Measurements from ENCODE around the gene ZBTB46.

Gene ZBTB46

DNA sequence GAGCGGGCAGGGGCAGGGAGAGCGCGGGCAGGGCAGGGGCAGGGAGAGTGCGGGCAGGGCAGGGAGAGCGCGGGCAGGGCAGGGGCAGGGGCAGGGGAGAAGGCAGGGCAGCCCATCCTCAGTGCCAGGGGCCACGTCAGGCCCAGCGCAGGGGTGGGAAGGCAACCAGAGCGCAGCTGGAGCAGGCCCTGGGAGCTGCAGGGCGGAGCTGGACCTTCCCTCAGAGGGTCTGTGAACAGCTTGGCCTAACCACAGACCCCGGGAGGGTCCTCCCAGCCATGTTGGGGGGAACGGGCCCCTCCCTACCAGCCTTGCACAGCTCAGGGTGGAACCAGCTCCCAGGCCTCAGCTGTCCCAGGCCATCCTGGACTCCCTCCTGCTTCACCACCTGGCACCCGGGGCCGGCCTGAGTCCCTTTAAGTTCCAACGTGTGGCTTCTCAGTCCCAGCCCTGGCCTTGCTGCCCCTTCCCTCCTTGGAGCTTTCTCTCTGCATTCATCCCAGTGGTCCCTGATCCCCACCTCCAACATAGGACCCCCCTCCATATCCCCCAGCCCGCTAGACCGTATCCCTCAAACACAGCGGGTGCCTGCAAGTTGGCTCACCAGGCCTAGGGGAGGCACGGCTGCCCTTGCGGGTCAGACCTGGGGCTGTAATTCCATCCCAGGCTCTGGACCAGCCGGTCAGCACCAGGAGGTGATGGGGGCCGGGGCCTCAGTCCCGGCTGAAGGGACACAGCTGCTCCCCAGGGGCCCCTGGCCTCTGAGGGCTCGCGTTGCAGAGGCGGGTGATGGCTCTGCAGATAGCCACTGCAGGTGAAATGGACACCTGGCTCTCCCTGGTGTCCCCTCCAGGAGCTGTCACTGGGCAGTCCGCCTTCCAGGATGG lies 5.6 kb upstream of the ZBTB46 start:
- DNase-seq: peak in 1 of 2 experiments; percentile 17

DNA sequence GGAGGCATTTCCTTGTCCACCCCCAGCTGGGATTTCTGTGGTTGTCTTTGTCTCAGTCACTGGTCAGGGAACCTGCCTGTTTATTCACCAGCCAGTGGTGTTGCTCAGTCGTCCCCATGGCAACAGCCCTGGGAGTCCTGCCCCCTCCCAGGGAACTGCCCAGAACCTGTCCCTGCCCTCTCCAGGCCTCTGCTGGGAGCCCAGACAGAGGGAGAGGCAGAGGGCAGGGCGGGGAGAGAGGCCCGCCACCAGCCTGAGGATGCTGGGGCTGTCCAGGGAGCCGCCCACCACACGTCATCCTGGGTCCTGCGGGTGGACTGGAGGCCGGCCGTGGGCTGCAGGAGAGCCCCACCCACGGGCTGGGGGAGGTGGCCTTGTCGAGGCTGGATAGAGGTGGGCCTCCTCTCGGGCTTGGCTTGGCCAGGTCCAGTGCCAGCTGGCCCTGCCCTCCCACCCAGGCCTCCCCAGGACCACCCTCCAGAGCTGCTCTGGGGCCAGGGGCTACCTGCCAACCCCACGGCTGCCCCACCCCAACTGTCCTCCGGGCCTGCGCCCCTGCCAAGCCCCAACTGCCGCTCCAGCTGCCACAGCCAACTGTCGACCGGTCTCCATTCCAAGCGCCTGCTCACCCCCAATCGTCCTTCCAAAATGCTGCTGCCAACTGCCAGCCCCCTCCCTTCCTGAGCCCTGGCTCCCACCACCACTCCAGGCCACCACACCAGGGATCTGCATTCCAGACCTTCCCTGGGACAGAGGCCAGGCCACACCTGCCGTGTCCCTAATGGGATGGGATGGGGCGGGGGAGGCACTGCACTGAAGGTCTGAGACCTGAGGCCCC lies 4.2 kb upstream of the ZBTB46 start:
- DNase-seq: no peak

DNA sequence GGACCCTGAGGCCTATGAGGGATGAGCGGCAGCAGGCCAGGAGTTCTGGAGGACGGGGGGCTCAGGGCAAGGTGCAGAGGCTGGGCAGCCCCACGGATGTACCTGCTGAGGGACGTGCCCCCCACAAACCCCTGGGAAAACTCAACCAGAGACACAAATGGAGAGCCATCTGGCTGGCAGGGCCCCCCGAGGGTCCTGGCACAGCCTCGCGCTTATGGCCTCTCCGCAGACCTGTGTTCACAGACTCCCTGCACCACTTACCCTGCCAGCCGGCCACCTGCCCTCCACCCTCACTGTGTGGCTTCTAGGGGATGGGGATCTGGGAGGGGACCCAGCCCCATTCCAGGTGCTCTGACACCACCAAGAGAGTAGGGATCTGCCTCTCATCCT lies 3.4 kb upstream of the ZBTB46 start:
- no peak for DNase-seq

DNA sequence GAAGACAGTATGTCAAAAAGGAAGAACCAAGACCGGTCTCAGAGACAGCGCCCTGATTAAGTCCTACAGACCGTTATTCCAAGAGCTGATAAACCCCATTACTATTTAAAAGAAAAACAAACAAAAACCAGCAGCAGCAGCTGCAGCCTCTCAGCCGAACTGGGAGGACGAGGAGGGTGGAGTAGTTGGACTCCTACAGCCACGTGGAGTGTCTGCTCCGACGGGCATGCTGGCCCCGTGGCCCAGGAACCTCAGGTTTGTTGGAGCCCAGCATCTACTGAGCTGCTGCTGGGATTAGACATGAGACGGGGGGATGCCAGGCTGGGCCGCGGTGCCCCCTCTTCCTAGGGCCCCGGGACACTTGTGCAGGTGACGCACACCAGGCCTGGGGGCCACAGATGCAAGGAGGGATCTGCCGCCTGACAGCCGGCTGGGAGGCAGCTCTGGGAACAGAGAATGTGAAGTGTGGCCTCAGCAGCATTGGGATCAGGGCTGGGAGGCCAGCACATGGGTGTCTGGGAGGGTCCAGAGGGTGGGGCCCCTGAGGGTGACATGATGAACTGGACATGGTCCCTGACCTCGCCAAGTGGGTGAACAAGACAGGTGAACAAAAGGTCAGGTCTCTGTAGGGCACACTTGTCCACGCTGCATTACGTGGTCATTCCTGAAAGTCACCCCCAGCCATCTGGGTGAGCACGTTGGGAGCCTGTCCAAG lies 2.9 kb upstream of the ZBTB46 start:
- DNase-seq: no peak

DNA sequence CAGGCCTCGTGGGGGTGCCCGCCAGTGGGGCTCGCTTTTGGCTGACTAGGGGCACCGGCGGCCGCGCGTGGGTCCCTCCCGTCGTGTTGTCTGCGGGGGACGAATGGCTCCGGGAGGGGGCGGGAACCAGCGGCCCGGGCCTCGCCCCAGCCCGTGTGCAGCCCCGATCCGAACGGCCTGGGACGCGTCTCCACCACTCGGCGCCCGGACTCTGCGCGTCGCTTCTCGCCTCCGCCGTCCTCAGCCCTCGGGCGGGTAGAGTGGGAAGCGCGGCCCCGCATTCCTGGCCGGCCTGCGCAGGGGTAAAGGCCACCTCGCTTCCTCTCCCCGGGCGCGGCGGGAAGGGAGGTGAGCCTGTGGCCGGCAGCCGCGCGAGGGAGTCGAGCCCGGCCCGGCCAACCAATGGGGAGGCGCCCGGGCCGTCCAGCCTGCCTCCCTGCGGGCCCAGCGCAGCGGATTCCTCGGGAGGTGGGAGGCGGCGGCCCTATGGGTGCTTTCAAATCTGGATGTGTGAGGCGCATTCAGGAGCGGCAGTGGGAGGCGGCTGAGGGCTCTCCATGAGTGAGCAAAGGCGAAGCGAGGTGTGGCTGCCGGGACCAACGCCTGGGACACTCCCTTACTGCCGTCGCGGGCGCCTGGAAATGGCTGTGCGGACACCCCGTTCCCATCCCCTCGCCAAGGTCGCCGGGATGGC lies 1.1 kb upstream of the ZBTB46 start:
- no peak for DNase-seq

DNA sequence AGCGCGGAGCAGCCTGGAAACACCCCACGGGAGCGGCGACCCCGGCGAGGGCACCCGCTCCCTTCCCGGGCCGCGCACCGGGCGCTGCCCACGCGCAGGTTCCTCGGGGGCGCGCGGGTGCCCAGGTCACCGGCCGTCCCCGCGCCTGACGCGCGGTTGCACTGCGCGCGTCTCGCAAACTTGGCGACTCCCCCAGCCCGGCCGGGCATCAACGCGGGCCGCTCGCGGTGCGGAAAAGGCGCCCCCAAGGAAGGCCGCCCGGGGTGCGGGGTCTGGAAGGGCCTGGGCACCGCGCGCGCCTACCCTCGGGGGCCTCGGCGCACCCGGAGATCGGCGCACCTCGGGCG lies 555 bp upstream of the ZBTB46 start:
- no peak for DNase-seq

DNA sequence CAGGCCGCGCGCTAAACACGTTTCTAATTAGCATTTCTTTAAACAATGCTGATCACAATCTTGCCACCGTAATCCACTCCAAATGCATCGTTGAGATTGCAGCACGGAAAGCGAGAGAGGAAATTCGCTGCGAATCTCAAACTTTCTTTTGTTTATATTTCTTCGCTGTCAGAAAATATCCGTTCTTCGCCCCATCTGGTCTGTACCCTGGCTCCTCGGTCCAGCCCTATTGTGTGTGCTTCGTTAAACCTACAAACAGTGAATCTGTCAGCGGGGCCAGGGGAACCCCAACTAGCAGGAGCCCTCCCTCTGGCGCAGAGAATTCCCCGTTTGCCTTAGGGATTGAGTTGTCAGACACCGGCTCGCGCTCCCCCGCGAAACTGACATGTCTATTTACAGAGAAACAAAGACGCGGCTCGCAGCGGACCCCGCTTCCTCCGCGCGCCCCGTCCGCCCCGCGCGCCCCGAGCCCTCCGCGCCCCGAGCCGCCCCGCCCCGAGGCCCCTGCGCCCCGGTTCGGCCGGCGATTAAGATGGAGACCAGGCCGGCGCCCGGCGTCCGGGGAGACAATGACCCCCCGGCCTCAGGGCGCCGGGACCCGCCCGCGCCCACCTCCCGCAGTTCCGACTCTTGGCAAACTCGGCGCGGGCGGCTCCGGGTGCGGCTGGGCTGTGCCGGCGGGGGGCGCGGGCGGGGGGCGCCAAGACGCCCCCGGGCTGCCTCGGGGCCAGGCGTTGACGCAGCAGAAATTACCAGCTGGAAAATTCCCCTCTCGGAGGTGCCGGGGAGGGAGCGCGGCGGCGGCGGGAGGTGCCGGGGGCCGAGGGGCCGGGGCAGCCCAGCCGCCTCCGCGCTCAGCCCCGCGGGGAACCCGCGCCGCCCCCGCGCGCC lies 874 bp downstream of the ZBTB46 start:
- DNase-seq: no peak

DNA sequence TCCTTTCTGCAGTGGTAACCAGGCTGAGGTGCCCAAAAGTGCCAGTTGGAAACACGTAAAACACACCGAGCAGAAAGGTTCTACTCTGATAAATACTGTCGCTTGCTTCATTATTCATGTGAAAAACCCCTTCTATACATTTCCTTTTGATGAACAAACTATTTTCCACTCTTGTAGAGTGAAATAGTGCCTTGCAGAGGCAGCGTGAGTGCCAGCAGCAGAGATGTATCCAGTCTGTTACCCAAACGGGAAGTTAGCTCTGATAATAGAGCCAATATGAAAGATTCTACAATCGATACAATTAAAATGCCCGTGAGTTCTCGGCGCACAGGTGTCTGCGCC lies 1.5 kb downstream of the ZBTB46 start:
- DNase-seq: no peak

DNA sequence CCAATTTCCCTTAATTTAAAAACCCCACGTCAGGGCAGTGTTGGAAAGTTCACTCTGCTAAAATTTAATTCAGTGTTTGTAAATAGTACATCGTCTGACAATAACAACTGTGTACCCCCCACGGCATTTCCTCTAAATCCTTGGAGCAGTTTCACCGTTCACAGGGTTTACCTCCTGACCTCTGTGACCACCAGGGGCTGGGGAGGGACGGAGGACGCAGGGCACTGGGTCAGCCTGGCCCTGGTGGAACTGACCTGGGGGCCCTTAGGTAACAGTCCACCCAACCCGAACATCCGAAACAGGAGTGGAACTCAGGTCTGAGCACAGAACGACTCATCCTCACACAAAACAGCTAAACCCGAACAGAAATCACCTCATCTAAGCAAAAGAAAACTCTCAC lies 2.1 kb downstream of the ZBTB46 start:
- no peak for DNase-seq

DNA sequence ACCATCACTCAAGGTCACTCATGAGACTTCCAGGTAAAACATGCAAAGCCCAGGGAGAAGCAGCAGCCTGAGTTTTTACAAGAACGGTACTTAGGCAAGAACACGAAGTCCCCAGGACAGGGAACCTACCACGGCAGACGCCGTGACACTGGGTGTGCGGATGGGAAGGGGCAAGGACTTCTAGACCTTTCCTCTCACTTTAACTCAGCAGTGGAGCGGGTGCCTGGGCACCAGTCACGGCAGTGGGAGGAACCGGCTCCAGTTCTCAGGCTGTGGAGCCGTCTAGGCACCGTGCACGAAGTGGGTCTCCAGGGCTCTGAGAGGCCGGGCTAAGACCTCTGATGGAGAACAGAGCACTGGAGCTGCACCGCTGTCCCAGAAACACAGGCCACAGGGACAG lies 2.5 kb downstream of the ZBTB46 start:
- DNase-seq: no peak

DNA sequence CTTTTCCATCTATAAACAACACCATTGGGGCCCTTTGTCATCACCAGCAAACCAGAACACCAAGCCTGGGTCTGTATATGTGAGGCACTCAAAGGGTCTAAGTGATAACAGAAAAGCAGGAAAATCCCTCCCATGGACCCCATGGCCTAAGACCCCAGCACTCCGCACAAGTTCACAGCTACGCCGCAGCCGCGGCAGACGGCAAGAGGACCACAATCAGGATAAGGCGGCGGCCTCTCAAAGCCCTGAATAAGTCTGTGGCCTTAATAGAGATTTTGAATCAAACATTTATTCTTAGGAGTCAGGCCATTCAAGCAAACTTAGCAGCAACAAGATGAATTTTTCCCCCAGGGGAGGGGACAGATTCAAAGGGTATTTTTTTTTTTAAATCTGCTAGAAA lies 2.9 kb downstream of the ZBTB46 start:
- DNase-seq: no peak

DNA sequence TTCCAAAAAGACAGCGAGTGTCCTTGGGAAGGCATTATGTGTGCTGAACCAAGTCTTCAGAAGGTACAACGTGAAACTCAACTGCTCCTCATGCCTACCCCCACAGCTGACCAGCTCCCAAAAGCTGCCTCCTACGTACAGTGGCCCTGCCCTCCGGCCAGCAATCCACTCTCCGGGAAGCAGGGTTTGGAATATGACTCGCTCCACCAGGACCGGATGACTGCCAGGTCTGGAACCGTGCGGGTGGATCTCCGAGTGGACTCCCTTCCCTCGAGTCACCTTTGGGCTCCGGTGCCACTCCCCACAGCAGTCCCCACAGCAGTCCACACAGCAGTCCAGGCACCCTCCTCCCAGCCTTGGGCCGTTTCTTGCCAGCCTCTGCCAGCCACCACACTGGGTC lies 4.3 kb downstream of the ZBTB46 start:
- DNase-seq: no peak

DNA sequence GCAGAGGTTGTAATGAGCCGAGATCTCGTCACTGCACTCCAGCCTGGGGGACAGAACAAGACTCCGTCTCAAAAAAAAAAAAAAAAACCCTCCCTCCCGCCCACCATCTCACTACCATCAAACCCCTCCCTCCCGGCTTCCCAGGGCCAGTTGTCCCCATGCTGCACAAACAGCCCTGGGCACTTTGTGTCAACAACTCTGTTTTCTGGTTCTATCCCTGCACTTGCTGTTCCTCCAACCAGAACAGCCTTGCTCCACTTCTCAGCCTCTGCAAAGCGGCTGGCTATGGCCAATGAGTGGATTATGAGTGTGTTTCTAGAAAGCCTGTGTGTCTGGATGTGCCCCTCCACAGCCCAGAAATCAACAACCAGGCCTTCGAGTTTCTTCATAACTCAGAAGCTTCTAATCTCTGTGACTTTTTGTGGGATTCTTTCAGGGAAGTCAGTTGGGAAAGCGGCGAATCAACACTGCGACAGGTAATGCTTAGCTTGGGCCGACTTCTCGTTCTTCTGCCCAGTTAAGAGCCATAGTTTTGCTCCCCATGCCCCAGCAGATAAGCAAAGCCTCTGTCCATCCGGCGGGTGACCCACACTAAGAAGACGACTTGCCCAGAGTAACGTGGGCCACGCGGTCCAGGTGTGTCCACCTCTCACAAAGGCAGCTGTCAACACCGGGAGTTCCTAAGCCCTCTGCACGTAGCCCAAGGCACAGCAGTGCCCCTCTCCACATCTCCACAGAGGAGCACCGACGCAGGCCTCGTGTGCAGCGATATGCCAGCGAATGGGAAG lies 5.5 kb downstream of the ZBTB46 start:
- DNase-seq: no peak

DNA sequence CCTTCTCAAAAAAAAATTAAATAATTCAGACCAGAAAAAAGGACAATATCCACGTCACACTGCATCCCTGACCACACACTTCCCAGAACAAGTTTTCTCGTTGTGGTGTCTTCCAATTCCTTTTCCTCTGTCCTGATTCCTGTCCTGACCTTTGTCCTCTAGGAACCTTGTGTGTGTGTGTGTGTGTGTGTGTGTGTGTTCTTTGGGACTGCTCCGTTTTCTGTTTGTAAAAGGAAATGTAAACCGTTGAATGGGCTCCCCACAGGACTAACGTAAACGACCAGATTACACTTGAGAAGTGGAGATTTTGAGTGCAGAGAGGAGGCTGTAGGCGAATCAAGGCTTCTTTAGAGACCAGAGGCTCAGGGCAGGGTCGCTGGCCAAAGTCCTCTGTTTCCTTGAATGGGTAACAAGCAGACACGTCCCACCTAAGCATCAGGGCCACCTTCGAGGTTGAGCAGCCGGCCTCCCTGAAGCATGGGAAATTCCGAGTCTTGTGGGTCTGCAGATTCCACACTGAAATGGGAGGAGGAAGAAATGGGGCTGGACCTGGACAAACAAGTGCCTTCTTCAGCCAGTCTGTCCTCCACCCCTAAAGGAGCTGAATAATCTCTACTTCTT lies 7.3 kb downstream of the ZBTB46 start:
- no peak for DNase-seq

DNA sequence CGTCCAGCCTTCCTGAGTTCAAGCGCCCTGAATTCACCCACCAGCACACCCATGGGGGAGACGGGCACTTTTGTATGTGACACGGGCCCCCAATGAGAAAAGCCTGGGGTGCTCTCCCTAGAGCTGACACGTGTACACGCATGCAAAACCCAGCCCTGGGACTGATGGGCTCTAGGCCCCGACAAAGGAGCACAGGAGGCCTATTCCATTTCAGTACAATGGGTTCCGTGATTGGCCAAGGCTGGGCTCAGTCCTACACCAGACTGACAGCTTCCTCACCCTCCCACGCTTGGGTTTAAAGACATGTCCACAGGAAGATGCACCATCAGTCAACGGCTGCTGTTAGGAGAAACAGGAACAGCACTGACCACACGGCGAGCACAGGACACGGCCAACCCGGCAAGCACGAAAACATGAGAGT lies 8.8 kb downstream of the ZBTB46 start:
- DNase-seq: no peak

DNA sequence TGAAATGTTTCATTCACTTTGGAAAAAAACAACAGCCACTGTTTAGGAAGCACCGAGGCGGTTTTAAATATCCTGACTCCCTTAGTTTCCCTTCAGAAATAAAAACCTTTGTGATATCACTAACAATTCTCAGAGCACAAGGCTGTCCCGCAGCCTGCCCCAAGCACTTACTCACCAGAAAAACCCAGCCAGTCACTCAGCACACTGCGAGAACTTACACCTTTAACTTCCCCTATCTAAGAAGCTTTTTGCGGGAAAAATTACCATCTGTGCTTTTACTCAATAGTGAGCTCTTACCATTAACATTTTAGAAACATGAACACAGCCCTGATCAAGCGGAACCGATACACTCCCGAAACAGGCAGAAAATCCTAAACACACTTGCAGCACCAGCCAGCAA lies 9.3 kb downstream of the ZBTB46 start:
- no peak for DNase-seq

DNA sequence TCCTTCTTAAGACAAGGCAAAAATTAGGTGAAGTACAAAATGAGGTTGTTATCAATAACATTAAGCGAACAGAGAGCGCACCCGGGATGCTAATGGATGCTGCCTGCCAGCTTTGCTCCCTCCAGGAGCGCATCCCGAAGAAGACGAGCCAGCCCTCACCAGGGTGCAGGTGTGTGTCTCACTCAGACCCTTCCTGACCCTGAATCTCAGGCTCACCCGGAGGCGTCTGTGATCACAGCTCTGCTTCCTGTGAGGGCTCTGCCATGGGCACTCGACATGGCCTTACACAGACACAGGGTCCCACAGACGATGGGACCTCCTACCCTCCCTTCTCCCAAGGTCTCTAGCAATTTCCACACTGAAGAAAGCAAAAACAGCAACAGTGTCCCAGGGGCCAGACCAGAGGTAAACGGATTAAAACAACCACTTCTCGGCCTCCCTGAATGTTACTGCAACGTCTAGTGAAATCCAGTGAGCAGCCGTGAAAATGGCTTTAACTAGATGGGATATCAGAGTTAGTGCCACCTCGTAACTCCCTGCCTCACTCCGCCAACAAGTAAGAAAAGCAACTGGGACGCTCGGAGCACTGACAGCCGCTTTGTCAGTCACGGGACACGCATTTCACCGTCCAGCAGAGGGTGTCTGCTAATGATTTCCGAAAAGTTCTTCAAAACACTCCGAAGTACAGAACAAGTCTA lies 11.7 kb downstream of the ZBTB46 start:
- DNase-seq: no peak

DNA sequence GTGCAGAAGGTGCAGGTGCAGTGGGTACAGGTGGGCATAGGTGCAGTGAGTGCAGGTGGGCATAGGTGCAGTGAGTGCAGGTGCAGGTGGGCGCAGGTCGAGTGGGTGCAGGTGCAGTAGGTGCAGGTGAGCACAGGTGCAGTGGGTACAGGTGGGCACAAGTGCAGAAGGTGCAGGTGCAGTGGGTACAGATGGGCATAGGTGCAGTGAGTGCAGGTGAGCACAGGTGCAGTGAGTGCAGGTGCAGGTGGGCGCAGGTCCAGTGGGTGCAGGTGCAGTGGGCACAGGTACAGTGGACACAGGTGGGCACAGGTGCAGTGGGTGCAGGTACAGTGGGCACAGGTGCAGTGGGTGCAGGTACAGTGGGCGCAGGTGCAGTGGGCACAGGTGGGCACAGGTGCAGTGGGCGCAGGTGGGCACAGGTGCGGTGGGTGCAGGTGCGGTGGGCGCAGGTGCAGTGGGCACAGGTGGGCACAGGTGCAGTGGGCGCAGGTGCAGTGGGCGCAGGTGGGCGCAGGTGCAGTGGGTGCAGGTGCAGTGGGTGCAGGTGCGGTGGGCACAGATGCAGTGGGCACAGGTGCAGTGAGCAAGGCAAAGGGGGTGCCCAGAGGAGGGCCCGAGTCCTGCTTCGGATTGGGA lies 15.3 kb downstream of the ZBTB46 start:
- DNase-seq: no peak

DNA sequence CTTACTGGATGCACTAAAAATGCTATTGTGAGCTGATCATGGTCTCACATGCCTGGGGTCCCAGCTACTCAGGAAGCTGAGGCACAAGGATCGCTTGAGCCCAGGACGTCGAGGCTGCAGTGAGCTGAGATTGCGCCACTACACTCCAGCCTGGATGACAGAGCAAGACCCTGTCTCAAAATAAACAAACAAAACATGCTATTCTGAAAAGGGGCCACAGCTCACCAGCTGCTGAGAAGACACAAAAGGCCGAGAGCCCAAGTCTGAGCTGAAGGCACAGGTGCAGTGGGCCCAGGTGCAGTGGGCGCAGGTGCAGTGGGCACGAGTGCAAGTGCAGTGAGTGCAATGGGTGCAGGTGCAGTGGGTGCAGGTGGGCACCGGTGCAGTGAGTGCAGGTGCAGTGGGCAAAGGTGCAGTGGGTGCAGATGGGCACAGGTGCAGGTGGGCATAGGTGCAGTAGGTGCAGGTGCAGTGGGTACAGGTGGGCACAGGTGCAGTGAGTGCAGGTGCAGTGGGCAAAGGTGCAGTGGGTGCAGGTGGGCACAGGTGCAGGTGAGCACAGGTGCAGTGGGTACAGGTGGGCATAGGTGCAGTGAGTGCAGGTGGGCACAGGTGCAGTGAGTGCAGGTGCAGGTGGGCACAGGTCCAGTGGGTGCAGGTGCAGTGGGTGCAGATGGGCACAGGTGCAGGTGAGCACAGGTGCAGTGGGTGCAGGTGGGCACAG lies 16.0 kb downstream of the ZBTB46 start:
- DNase-seq: no peak
